Epithelial cell of proximal tubule (primary cell): ENCODE results near the gene BTBD9. TPM values are rescaled to one million over a fixed set of nuclear protein-coding genes. Genes with fewer than 3 reads are reported as not detected.

Experiments used
- DNase-seq: peaks from one replicate; pipeline ENCODE4 v3.0.0-alpha.2; 2011; ENCODE audit warnings: low read depth
- H3K4me3 ChIP-seq: 2 replicates; pipeline ENCODE4 v1.5.1; 2011; ENCODE audit warnings: low read depth, mild to moderate bottlenecking, low read length
- total RNA-seq: library from RNA; depleted of rRNA; stranded (reverse); fragments of >200 nt; gene quantifications from 2 replicates; pipeline ENCODE4 v1.2.3, GENCODE V29; 2015
- TF ChIP-seq, protein P1 (sequence below): conservative IDR thresholded peaks from 2 replicates; pipeline ENCODE4 v1.5.1; 2012; ENCODE audit warnings: low read depth, mild to moderate bottlenecking, low read length

BTBD9 gene
- total RNA-seq, 1 donor from 2014 or later = 2.9 TPM

- TF ChIP-seq, protein P1, sequence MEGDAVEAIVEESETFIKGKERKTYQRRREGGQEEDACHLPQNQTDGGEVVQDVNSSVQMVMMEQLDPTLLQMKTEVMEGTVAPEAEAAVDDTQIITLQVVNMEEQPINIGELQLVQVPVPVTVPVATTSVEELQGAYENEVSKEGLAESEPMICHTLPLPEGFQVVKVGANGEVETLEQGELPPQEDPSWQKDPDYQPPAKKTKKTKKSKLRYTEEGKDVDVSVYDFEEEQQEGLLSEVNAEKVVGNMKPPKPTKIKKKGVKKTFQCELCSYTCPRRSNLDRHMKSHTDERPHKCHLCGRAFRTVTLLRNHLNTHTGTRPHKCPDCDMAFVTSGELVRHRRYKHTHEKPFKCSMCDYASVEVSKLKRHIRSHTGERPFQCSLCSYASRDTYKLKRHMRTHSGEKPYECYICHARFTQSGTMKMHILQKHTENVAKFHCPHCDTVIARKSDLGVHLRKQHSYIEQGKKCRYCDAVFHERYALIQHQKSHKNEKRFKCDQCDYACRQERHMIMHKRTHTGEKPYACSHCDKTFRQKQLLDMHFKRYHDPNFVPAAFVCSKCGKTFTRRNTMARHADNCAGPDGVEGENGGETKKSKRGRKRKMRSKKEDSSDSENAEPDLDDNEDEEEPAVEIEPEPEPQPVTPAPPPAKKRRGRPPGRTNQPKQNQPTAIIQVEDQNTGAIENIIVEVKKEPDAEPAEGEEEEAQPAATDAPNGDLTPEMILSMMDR = no peak
- DNase-seq = no peak
- no peak overlapping the region for H3K4me3 ChIP-seq
Measured at GRCh38 chr6:38162493-38163185, 477.1 kb downstream of the BTBD9 start.

DNA sequence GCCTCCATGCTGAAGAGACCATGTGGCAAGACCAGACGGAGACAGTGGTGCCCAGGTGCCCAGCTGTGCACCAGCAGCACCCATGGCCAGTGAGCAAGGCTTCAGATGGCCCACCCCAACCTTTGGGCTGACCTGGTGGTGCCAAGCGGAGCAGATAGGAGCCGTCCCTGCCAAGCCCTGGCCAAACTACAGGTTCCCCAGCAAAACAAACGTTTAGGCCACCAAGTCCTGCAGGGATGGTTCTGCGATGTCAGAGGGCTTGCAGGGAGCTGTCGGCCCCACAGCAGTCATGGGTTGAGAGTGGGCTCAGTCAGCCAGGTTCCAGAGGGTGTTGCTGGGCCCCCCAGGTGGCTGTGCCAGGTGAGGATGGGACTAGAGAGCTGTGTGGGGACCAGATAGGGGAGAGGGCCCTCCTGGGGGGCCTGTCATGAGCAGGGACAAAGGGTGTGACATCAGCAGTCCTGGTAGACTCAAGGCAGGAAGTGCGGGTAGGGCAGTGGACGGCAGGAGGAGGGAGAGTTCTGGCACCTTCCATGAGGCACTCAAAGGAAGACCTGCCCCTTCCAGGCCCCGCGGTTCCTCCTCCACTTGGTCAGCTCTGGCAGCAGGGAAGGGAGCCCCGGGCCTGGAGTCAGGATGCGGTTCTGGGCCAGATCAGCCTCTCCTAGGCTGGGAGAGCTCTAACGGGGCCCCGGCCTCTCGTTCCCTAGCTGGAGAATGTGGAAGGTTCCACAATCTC lies 477.8 kb downstream of the BTBD9 start:
- no peak overlapping the region for H3K4me3 ChIP-seq
- TF ChIP-seq, protein P1 = no peak
- no peak for DNase-seq

- TF ChIP-seq, protein P1 = no peak
- no peak for DNase-seq
- no peak overlapping the region for H3K4me3 ChIP-seq
Measured at GRCh38 chr6:38161331-38161730, 478.4 kb downstream of the BTBD9 start.

- H3K4me3 ChIP-seq = no peak overlapping the region
- DNase-seq = no peak
- TF ChIP-seq, protein P1 = no peak
Measured at GRCh38 chr6:38160831-38161230, 478.9 kb downstream of the BTBD9 start.

GRCh38 chr6:38159596-38159995 lies 480.1 kb downstream of the BTBD9 start:
- TF ChIP-seq, protein P1 = no peak
- no peak for DNase-seq
- H3K4me3 ChIP-seq = no peak overlapping the region

- TF ChIP-seq, protein P1 = no peak
- no peak for DNase-seq
- no peak overlapping the region for H3K4me3 ChIP-seq
Measured at GRCh38 chr6:38158762-38159350, 480.9 kb downstream of the BTBD9 start.
